OCI-LY3 (cell line): ENCODE data around the gene HEG1.

Experiments
- H2AFZ ChIP-seq: fragments of 200-600, 300-600 bp; shearing (Covaris generic); 2 replicates; pipeline ENCODE4 v1.6.0; 2014; ENCODE audit warnings: antibody characterized with exemption, low read depth, low read length
- H3K27ac ChIP-seq: fragments of 200-600, 300-600 bp; sonication (generic); 2 replicates; pipeline ENCODE4 v1.5.1; 2014; ENCODE audit warnings: mild to moderate bottlenecking, low read length, moderate library complexity, mixed read lengths
- H3K27me3 ChIP-seq: fragments of 200-600, 300-600 bp; sonication (generic); 2 replicates; pipeline ENCODE4 v1.6.1; 2014; ENCODE audit warnings: low read depth, low read length, mixed read lengths
- H3K36me3 ChIP-seq: fragments of 200-600, 300-600 bp; sonication (generic); replicated peaks from 2 replicates; pipeline ENCODE3; 2014; ENCODE audit warnings: low read depth, low read length, mixed read lengths
- H3K4me1 ChIP-seq: fragments of 300-600, 200-600 bp; sonication (generic); 2 replicates; pipeline ENCODE4 v1.6.1; 2014; ENCODE audit warnings: low read length, mixed read lengths
- H3K4me2 ChIP-seq: fragments of 200-600, 300-600 bp; sonication (generic); 2 replicates; pipeline ENCODE4 v1.6.1; 2014; ENCODE audit warnings: low read length, mixed read lengths
- H3K4me3 ChIP-seq: fragments of 300-600, 200-600 bp; sonication (generic); 2 replicates; pipeline ENCODE4 v1.5.1; 2014; ENCODE audit warnings: antibody characterized with exemption, mild to moderate bottlenecking, low read length, moderate library complexity
- H3K79me2 ChIP-seq: fragments of 300-600, 200-600 bp; shearing (Covaris generic); 2 replicates; pipeline ENCODE4 v1.6.1; 2014; ENCODE audit warnings: mild to moderate bottlenecking, low read length, mixed read lengths
- H3K9ac ChIP-seq: fragments of 300-600, 200-600 bp; shearing (Covaris generic); 2 replicates; pipeline ENCODE4 v1.6.0; 2014; ENCODE audit warnings: mild to moderate bottlenecking, low read length, moderate library complexity
- H3K9me3 ChIP-seq: fragments of 200-600, 300-600 bp; shearing (Covaris generic); 2 replicates; pipeline ENCODE4 v1.6.1; 2014; ENCODE audit warnings: low read length, mixed read lengths; ENCODE audit not compliant: insufficient read depth
- H4K20me1 ChIP-seq: fragments of 200-600, 300-600 bp; sonication (generic); 2 replicates; pipeline ENCODE4 v1.6.1; 2016; ENCODE audit warnings: low read length, mixed read lengths; ENCODE audit not compliant: insufficient read depth
- EZH2phosphoT487 ChIP-seq: fragments of 200-600 bp; shearing (Covaris generic); IDR thresholded peaks from 2 replicates; pipeline ENCODE4 v1.6.1; 2018; ENCODE audit warnings: antibody characterized with exemption, mixed run types, low read depth
- TF ChIP-seq, protein P1 (sequence below): fragments of 200-600, 300-600 bp; sonication (generic); IDR thresholded peaks from 2 replicates; pipeline ENCODE4 v1.5.1; 2014; ENCODE audit warnings: antibody characterized with exemption, low read length, low read depth

Gene HEG1, protein sequence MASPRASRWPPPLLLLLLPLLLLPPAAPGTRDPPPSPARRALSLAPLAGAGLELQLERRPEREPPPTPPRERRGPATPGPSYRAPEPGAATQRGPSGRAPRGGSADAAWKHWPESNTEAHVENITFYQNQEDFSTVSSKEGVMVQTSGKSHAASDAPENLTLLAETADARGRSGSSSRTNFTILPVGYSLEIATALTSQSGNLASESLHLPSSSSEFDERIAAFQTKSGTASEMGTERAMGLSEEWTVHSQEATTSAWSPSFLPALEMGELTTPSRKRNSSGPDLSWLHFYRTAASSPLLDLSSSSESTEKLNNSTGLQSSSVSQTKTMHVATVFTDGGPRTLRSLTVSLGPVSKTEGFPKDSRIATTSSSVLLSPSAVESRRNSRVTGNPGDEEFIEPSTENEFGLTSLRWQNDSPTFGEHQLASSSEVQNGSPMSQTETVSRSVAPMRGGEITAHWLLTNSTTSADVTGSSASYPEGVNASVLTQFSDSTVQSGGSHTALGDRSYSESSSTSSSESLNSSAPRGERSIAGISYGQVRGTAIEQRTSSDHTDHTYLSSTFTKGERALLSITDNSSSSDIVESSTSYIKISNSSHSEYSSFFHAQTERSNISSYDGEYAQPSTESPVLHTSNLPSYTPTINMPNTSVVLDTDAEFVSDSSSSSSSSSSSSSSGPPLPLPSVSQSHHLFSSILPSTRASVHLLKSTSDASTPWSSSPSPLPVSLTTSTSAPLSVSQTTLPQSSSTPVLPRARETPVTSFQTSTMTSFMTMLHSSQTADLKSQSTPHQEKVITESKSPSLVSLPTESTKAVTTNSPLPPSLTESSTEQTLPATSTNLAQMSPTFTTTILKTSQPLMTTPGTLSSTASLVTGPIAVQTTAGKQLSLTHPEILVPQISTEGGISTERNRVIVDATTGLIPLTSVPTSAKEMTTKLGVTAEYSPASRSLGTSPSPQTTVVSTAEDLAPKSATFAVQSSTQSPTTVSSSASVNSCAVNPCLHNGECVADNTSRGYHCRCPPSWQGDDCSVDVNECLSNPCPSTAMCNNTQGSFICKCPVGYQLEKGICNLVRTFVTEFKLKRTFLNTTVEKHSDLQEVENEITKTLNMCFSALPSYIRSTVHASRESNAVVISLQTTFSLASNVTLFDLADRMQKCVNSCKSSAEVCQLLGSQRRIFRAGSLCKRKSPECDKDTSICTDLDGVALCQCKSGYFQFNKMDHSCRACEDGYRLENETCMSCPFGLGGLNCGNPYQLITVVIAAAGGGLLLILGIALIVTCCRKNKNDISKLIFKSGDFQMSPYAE (N-terminal part only)

DNA sequence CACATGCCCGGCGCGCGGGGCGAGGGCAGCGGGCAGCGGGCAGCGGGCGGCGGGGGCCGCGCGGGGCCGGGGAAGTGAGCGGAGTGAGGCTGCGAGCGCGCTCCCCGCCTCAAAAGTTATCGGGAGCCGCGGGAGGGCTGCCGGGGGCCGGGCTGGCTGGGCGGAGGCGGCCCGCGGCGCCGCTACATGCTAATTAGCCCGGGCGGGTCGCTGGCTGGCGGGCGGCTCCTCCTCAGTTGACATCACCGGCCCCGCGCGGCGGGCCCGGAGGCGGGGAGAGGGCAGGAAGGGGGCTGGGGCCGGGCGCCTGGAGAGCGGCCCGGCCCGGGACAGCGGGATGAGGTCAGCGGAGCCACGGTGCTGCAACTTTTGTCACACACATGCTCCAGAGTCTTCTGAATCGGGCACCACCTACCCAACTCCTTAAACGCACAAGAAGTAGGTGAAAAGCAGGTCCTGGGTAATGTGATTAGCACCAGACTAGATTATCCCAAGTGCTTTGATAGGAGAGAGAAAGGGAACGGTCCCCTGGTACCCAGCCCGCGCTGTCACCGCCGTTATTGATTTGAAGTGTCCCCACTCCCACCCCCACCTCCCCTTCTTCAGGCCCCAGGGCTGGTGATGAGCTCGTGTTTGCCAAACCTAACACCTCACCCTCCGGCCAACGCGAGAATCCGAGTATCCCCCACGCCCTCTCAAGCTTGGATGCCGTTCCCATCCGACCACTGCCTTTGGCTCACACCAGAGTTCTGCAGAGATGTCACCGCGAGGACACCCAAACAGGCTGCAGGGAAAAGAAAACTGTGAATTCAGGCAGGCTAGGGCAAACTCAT lies at the start of gene HEG1:
TSS of gene HEG1 (minus strand) at position 85 of the 833 bp plus-strand sequence. CDS start 107 bp downstream, outside the sequence.
- Histone ChIP-seq H3K79me2 (no peaks in the 10 kb centered on the region), H2AFZ (peak within 1 kb of the TSS; percentile 64), H4K20me1 (no peaks in the 10 kb centered on the region), H3K4me3 (peak within 1 kb of the TSS; percentile 79), H3K27me3 (peaks cover 79% of the 10 kb centered on the region), H3K4me1 (peaks cover 21% of the 10 kb centered on the region), H3K36me3 (no peaks in the 10 kb centered on the region), H3K9ac (peak within 1 kb of the TSS; percentile 54), H3K27ac (no peak within 1 kb of the TSS), H3K9me3 (no peaks in the 10 kb centered on the region), H3K4me2 (peak within 1 kb of the TSS; percentile 85)
- TF ChIP-seq EZH2phosphoT487: no peak
- TF ChIP-seq, protein P1, sequence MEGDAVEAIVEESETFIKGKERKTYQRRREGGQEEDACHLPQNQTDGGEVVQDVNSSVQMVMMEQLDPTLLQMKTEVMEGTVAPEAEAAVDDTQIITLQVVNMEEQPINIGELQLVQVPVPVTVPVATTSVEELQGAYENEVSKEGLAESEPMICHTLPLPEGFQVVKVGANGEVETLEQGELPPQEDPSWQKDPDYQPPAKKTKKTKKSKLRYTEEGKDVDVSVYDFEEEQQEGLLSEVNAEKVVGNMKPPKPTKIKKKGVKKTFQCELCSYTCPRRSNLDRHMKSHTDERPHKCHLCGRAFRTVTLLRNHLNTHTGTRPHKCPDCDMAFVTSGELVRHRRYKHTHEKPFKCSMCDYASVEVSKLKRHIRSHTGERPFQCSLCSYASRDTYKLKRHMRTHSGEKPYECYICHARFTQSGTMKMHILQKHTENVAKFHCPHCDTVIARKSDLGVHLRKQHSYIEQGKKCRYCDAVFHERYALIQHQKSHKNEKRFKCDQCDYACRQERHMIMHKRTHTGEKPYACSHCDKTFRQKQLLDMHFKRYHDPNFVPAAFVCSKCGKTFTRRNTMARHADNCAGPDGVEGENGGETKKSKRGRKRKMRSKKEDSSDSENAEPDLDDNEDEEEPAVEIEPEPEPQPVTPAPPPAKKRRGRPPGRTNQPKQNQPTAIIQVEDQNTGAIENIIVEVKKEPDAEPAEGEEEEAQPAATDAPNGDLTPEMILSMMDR: no peak

DNA sequence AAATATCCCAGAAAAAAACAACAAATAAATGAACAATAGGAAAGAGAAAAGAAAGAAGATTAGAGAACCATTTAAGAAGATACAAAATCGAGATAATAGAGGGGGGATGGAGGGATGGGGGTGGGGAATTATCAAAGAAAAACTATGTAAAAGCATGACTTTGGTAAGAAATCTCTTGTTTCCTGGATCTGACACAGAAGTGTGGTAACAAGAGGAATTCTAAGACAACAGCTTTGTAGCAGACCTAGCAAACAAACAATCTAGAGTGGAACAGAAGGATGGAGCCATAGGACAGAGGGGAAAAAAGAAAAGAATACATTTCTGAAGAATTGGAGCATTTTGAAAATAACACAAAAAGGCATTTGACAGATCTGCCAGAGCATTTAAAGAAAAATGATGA lies 49.3 kb upstream of the HEG1 start:
- Histone ChIP-seq H4K20me1 (0 out of 2 replicates have a peak, but pooled peaks cover 9% of the 10 kb centered on the region), H3K9me3 (peaks cover 5% of the 10 kb centered on the region; the same call in 1 of the 2 replicates), H3K9ac (no peak overlapping the region), H3K4me3 (no peak overlapping the region), H3K27ac (no peak overlapping the region), H3K79me2 (no peaks in the 10 kb centered on the region), H2AFZ (no peak overlapping the region), H3K4me2 (no peak overlapping the region), H3K4me1 (peaks cover 38% of the 10 kb centered on the region), H3K27me3 (peaks cover 73% of the 10 kb centered on the region), H3K36me3 (peaks cover 4% of the 10 kb centered on the region)
- no peak for TF ChIP-seq EZH2phosphoT487
- TF ChIP-seq, protein P1: no peak

DNA sequence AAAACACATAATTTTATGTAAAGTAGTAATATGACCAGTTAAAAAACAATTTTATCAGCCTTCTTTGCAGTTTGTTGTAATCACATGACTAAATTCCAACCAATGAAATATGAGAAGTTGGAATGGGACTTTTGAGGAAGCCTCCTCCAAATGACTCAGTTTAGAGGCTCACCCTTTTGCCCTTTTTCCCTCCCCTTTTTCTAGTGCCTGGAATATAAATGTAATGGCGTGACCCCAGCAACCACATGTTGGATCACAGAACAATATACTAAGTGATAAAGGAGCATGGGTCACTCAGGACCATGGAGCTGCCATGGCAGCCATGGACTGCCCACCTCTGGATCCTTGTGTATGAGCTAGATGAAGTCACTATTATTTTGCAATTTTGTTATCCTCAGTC lies 48.8 kb upstream of the HEG1 start:
- Histone ChIP-seq H3K27me3 (peaks cover 68% of the 10 kb centered on the region), H3K4me1 (peaks cover 38% of the 10 kb centered on the region), H3K27ac (no peak overlapping the region), H3K79me2 (no peaks in the 10 kb centered on the region), H3K36me3 (peaks cover 4% of the 10 kb centered on the region), H4K20me1 (0 out of 2 replicates have a peak, but pooled peaks cover 9% of the 10 kb centered on the region), H3K9ac (no peak overlapping the region), H3K4me2 (no peak overlapping the region), H2AFZ (no peak overlapping the region), H3K9me3 (peaks cover 5% of the 10 kb centered on the region; the same call in 1 of the 2 replicates), H3K4me3 (no peak overlapping the region)
- TF ChIP-seq, protein P1: no peak
- TF ChIP-seq EZH2phosphoT487: no peak
